SU-DHL-6 (cell line): Measurements from ENCODE around the gene CFAP410.

ENCODE experiments used
- H2AFZ ChIP-seq: fragments of 200-600 bp; sonication (generic); 2 replicates; pipeline ENCODE4 v1.6.1; 2014; ENCODE audit warnings: low read depth, mild to moderate bottlenecking, moderate library complexity, mixed read lengths, antibody characterized with exemption, low read length; ENCODE audit not compliant: severe bottlenecking
- H3F3A ChIP-seq: fragments of 200-600 bp; shearing (Covaris generic); 2 replicates; pipeline ENCODE4 v1.6.0; 2016; ENCODE audit warnings: antibody characterized with exemption, mild to moderate bottlenecking; ENCODE audit not compliant: insufficient read depth
- H3K27ac ChIP-seq: fragments of 200-600 bp; sonication (generic); 2 replicates; pipeline ENCODE4 v1.5.1; 2016; ENCODE audit warnings: low read depth, mild to moderate bottlenecking, low read length, moderate library complexity, mixed read lengths
- H3K27me3 ChIP-seq: fragments of 200-600 bp; sonication (generic), shearing (Covaris generic); 2 replicates; pipeline ENCODE4 v1.6.0; 2014; ENCODE audit warnings: mild to moderate bottlenecking, low read length
- H3K36me3 ChIP-seq: fragments of 200-600 bp; sonication (generic); 2 replicates; pipeline ENCODE4 v1.6.1; 2014; ENCODE audit warnings: mild to moderate bottlenecking, low read length, mixed read lengths
- H3K4me2 ChIP-seq: fragments of 300-600, 200-600 bp; shearing (Covaris generic), sonication (generic); 2 replicates; pipeline ENCODE4 v1.6.0; 2014; ENCODE audit warnings: low read length, low read depth, mild to moderate bottlenecking; ENCODE audit not compliant: poor library complexity, severe bottlenecking
- H3K4me3 ChIP-seq: fragments of 200-600 bp; sonication (generic); 2 replicates; pipeline ENCODE4 v1.5.1; 2014; ENCODE audit warnings: antibody characterized with exemption, low read length, mild to moderate bottlenecking, mixed read lengths; ENCODE audit not compliant: insufficient read depth, poor library complexity, severe bottlenecking
- H3K79me2 ChIP-seq: fragments of 200-600 bp; sonication (generic); 2 replicates; pipeline ENCODE4 v1.6.1; 2014; ENCODE audit warnings: mild to moderate bottlenecking, low read length, moderate library complexity; ENCODE audit not compliant: insufficient read depth
- H3K9ac ChIP-seq: fragments of 200-600 bp; sonication (generic); 2 replicates; pipeline ENCODE4 v1.7.0; 2014; ENCODE audit warnings: mild to moderate bottlenecking, low read length
- H3K9me2 ChIP-seq: fragments of 200-600 bp; sonication (generic); replicated peaks from 2 replicates; pipeline ENCODE4 v1.6.1; 2014; ENCODE audit warnings: low read length; ENCODE audit not compliant: insufficient read depth
- H3K9me3 ChIP-seq: fragments of 200-600 bp; sonication (generic); 2 replicates; pipeline ENCODE4 v1.6.1; 2014; ENCODE audit warnings: low read length, mixed read lengths; ENCODE audit not compliant: insufficient read depth
- H4K20me1 ChIP-seq: fragments of 200-600 bp; sonication (generic); 2 replicates; pipeline ENCODE4 v1.6.1; 2014; ENCODE audit warnings: low read depth, mild to moderate bottlenecking, antibody characterized with exemption, low read length, moderate library complexity, mixed read lengths
- EZH2phosphoT487 ChIP-seq: fragments of 200-600 bp; sonication (generic), shearing (Covaris generic); conservative IDR thresholded peaks from 2 replicates; pipeline ENCODE4 v1.6.1; 2018; ENCODE audit warnings: mild to moderate bottlenecking, antibody characterized with exemption, low read length, moderate library complexity, mixed read lengths
- TF ChIP-seq, protein P1 (sequence below): fragments of 200-600 bp; sonication (generic); IDR thresholded peaks from one replicate; pipeline ENCODE4 v1.5.1; 2017; ENCODE audit warnings: antibody characterized with exemption, mild to moderate bottlenecking, low read length, moderate library complexity; ENCODE audit not compliant: insufficient read depth, poor library complexity, severe bottlenecking

CFAP410 gene

DNA sequence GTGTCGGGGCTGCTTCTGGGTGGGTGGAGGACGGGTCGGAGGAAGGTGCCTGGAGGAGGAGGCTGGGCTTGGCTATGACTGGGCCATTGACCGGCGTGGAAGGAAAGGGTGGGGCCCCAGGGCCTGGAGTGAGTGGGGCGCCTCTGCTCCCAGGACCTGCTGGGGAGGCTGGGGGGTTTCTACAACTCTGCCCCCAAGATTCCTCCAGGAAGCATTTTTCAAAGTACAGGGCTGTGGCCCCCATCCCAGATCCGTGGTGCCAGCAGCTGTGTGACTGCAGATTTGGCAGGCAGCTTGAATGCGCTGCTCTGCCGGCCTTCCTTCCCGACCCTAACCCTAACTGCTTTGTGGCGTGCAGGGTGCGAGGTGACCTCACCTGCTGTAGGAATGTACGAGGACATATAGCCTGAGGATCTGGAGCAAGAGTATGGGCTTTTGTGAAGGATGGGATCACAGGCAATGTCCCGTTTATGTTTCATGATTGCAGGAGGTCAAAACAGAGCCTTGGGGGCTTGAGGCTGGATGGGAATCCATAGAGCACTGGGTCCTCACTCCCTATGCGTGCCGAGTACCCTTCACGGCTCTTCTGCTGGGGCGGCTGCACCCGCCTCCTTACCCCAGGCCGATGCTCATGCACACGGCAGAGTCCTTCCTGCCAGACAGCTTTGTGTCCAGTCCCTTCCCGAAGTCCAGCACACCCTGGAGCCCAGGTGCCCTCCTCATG, 38.9 kb upstream of the CFAP410 start:
- H3K4me2 ChIP-seq: no peak overlapping the region
- H3K9ac ChIP-seq: no peak overlapping the region
- H3K27ac ChIP-seq: no peak overlapping the region
- no peaks in the 10 kb centered on the region for H3K36me3 ChIP-seq
- no peak overlapping the region for H3K4me3 ChIP-seq
- H2AFZ ChIP-seq: no peak overlapping the region
- H4K20me1 ChIP-seq: no peaks in the 10 kb centered on the region
- TF ChIP-seq, protein P1, sequence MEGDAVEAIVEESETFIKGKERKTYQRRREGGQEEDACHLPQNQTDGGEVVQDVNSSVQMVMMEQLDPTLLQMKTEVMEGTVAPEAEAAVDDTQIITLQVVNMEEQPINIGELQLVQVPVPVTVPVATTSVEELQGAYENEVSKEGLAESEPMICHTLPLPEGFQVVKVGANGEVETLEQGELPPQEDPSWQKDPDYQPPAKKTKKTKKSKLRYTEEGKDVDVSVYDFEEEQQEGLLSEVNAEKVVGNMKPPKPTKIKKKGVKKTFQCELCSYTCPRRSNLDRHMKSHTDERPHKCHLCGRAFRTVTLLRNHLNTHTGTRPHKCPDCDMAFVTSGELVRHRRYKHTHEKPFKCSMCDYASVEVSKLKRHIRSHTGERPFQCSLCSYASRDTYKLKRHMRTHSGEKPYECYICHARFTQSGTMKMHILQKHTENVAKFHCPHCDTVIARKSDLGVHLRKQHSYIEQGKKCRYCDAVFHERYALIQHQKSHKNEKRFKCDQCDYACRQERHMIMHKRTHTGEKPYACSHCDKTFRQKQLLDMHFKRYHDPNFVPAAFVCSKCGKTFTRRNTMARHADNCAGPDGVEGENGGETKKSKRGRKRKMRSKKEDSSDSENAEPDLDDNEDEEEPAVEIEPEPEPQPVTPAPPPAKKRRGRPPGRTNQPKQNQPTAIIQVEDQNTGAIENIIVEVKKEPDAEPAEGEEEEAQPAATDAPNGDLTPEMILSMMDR: no peak
- TF ChIP-seq EZH2phosphoT487: no peak
- H3K9me3 ChIP-seq: no peaks in the 10 kb centered on the region
- no peaks in the 10 kb centered on the region for H3F3A ChIP-seq
- H3K79me2 ChIP-seq: no peaks in the 10 kb centered on the region
- no peaks in the 10 kb centered on the region for H3K27me3 ChIP-seq
- no peaks in the 10 kb centered on the region for H3K9me2 ChIP-seq

DNA sequence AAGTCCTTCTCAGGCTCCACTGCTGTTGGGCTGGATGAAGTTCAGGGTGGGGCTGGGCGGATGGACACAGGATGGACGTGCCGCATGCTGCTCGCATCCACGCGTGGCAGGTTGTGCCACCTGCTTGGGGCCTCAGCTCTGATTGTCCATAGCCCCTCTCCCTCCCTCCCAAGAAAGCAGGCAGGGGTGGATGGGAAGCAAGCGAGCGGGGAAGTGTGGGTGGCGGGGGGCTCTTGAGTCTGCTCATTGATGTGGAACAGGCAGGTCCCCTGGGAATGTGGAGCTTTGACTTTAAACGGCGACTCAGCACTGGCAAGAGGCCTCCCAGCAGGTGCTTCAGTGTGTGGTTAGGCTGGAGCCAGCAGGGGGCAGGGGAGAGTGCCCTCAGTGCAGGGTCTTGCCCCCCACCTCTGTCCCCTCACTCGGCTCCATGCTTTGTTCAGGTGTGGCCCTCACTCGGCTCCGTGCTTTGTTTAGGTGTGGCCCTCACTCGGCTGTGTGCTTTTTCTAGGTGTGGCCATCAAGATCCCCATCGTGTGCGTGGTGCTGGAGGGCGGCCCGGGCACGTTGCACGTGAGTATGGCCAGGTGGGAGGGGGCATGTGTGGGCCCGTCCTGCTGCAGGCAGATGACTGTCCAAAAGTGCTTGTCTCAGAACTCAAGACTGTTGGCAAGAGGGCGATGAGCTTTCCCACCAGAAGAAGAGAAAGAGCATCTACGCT, 38.2 kb upstream of the CFAP410 start:
- Histone ChIP-seq H3K9me3 (no peaks in the 10 kb centered on the region), H3K27me3 (no peaks in the 10 kb centered on the region)

DNA sequence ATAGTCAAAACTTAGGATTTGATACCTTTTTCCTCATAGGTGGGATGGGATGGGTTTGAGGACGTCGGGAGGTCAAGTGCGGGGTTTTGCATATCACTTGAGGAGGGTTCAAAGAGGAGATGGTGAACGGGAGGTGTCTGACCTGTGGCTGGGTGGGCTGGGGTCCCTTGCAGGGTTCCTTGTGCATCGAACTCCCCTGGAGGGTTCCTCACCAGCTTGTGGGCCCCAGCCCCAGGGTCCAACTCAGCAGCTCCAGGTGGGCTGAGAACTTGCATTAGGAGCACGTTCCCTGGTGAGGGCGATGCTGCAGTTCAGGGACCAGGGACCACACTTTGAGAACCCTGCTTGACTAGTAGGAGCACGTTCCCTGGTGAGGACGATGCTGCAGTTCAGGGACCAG, 37.4 kb upstream of the CFAP410 start:
- Histone ChIP-seq H2AFZ (no peak overlapping the region), H3K9me2 (no peaks in the 10 kb centered on the region), H3K79me2 (no peaks in the 10 kb centered on the region), H3K36me3 (no peaks in the 10 kb centered on the region), H3K9me3 (no peaks in the 10 kb centered on the region), H3K9ac (no peak overlapping the region), H3K27ac (no peak overlapping the region), H3K27me3 (no peaks in the 10 kb centered on the region), H3K4me3 (no peak overlapping the region), H3K4me2 (no peak overlapping the region), H4K20me1 (no peaks in the 10 kb centered on the region), H3F3A (no peaks in the 10 kb centered on the region)
- TF ChIP-seq EZH2phosphoT487: no peak
- TF ChIP-seq, protein P1: no peak

More for the DNA sequence above, 38.2 kb upstream of the CFAP410 start:
- Histone ChIP-seq H3K9ac (no peak overlapping the region), H3K27ac (no peak overlapping the region), H3K9me2 (no peaks in the 10 kb centered on the region), H2AFZ (no peak overlapping the region), H3K36me3 (no peaks in the 10 kb centered on the region), H4K20me1 (no peaks in the 10 kb centered on the region), H3K4me3 (no peak overlapping the region), H3K4me2 (no peak overlapping the region), H3F3A (no peaks in the 10 kb centered on the region), H3K79me2 (no peaks in the 10 kb centered on the region)
- no peak for TF ChIP-seq EZH2phosphoT487
- TF ChIP-seq, protein P1: no peak
